Neural cell (in vitro differentiated cells): ENCODE measurements around the gene GSTP1. TPM values are rescaled to one million over a fixed set of nuclear protein-coding genes. Genes with fewer than 3 reads are reported as not detected.
"Not testable (repeated sequence)": the region's sequence is repeated elsewhere in the genome, so short reads cannot be mapped to it uniquely, and the experiment has no call there.

Experiments used
- H2AFZ ChIP-seq: fragments of 200-600, 300-800 bp; sonication (generic), shearing (Covaris generic); 2 replicates; pipeline ENCODE4 v1.6.0; 2014; ENCODE audit warnings: low read depth, mild to moderate bottlenecking, antibody characterized with exemption, low read length, moderate library complexity
- H3F3A ChIP-seq: fragments of 200-600 bp; shearing (Covaris generic); 2 replicates; pipeline ENCODE4 v1.6.1; 2016; ENCODE audit warnings: mild to moderate bottlenecking, moderate library complexity, mixed read lengths, antibody characterized with exemption, low read length; ENCODE audit not compliant: insufficient read depth, poor library complexity, severe bottlenecking
- H3K27ac ChIP-seq: fragments of 200-600, 300-800 bp; sonication (generic), shearing (Covaris generic); 2 replicates; pipeline ENCODE4 v1.5.1; 2014; ENCODE audit warnings: mild to moderate bottlenecking, low read length, moderate library complexity
- H3K27me3 ChIP-seq: fragments of 300-800, 200-600 bp; sonication (generic), shearing (Covaris generic); 2 replicates; pipeline ENCODE4 v1.6.0; 2014; ENCODE audit warnings: mild to moderate bottlenecking, low read depth, low read length, moderate library complexity; ENCODE audit not compliant: insufficient read depth
- H3K36me3 ChIP-seq: fragments of 300-800, 200-600 bp; sonication (generic), shearing (Covaris generic); 2 replicates; pipeline ENCODE4 v1.5.1; 2014; ENCODE audit warnings: mild to moderate bottlenecking, antibody characterized with exemption, low read length, moderate library complexity; ENCODE audit not compliant: insufficient read depth
- H3K4me2 ChIP-seq: fragments of 300-800, 200-600 bp; sonication (generic), shearing (Covaris generic); 2 replicates; pipeline ENCODE4 v1.6.0; 2014; ENCODE audit warnings: mild to moderate bottlenecking, low read length
- H3K4me3 ChIP-seq: fragments of 300-800, 200-600 bp; sonication (generic), shearing (Covaris generic); 2 replicates; pipeline ENCODE4 v1.5.1; 2014; ENCODE audit warnings: mild to moderate bottlenecking, low read length, moderate library complexity
- H3K79me2 ChIP-seq: fragments of 200-600 bp; shearing (Covaris generic); replicated peaks from 2 replicates; pipeline ENCODE4 v1.6.0; 2014; ENCODE audit warnings: mild to moderate bottlenecking, low read length, moderate library complexity; ENCODE audit not compliant: insufficient read depth
- H3K9ac ChIP-seq: fragments of 300-800, 200-600 bp; sonication (generic), shearing (Covaris generic); 2 replicates; pipeline ENCODE4 v1.6.1; 2016; ENCODE audit warnings: mild to moderate bottlenecking, low read length, mixed read lengths
- H3K9me2 ChIP-seq: fragments of 200-600 bp; shearing (Covaris generic); 2 replicates; pipeline ENCODE4 v1.6.1; 2016; ENCODE audit warnings: mild to moderate bottlenecking, low read length, mixed read lengths; ENCODE audit not compliant: insufficient read depth
- H3K9me3 ChIP-seq: fragments of 200-600, 300-800 bp; sonication (generic), shearing (Covaris generic); 2 replicates; pipeline ENCODE4 v1.6.1; 2016; ENCODE audit warnings: mild to moderate bottlenecking, mixed run types, low read length, moderate library complexity, mixed read lengths
- H4K20me1 ChIP-seq: fragments of 200-600 bp; shearing (Covaris generic); 2 replicates; pipeline ENCODE4 v1.6.1; 2016; ENCODE audit warnings: mild to moderate bottlenecking, mixed run types; ENCODE audit not compliant: insufficient read depth
- CTCF ChIP-seq: fragments of 450-650 bp; IDR thresholded peaks from 2 replicates; pipeline ENCODE4 v1.5.1; 2014; ENCODE audit warnings: antibody characterized with exemption, mild to moderate bottlenecking, moderate library complexity; ENCODE audit not compliant: poor library complexity, severe bottlenecking
- EP300 ChIP-seq: fragments of 450-650 bp; conservative IDR thresholded peaks from 2 replicates; pipeline ENCODE4 v1.6.1; 2014; ENCODE audit warnings: antibody characterized with exemption, mild to moderate bottlenecking, moderate library complexity; ENCODE audit not compliant: poor library complexity, severe bottlenecking
- EZH2 ChIP-seq: fragments of 200-600, 300-800 bp; shearing (Covaris generic), sonication (generic); IDR thresholded peaks from 2 replicates; pipeline ENCODE4 v1.6.1; 2014; ENCODE audit warnings: antibody characterized with exemption, low read length, borderline replicate concordance, mild to moderate bottlenecking; ENCODE audit not compliant: insufficient read depth, poor library complexity, severe bottlenecking
- MXI1 ChIP-seq: fragments of 450-650 bp; conservative IDR thresholded peaks from 2 replicates; pipeline ENCODE4 v1.6.1; 2014; ENCODE audit warnings: antibody characterized with exemption, mild to moderate bottlenecking; ENCODE audit not compliant: poor library complexity, severe bottlenecking
- POLR2AphosphoS5 ChIP-seq: IDR thresholded peaks from 2 replicates; pipeline ENCODE4 v1.6.1; 2012
- RAD21 ChIP-seq: fragments of 450-650 bp; conservative IDR thresholded peaks from 2 replicates; pipeline ENCODE4 v1.6.1; 2014; ENCODE audit warnings: antibody characterized with exemption, mild to moderate bottlenecking, moderate library complexity
- SMC3 ChIP-seq: fragments of 450-650 bp; conservative IDR thresholded peaks from 2 replicates; pipeline ENCODE4 v1.6.1; 2014; ENCODE audit warnings: antibody characterized with exemption, mild to moderate bottlenecking, moderate library complexity; ENCODE audit not compliant: poor library complexity
- TAF1 ChIP-seq: IDR thresholded peaks from 2 replicates; pipeline ENCODE4 v1.6.1; 2012; ENCODE audit warnings: low read depth
- polyA plus RNA-seq: library from polyadenylated mRNA; depleted of rRNA; stranded (reverse); fragments of >200 nt; gene quantifications from 2 replicates; pipeline ENCODE4 v1.2.3, GENCODE V29; 2014
- TF ChIP-seq, protein P1 (sequence below): IDR thresholded peaks from 2 replicates; pipeline ENCODE4 v1.6.1; 2012; ENCODE audit warnings: borderline replicate concordance

GSTP1 gene
- polyA plus RNA-seq, 1 donor from 2014 or later = 94.6 TPM

DNA sequence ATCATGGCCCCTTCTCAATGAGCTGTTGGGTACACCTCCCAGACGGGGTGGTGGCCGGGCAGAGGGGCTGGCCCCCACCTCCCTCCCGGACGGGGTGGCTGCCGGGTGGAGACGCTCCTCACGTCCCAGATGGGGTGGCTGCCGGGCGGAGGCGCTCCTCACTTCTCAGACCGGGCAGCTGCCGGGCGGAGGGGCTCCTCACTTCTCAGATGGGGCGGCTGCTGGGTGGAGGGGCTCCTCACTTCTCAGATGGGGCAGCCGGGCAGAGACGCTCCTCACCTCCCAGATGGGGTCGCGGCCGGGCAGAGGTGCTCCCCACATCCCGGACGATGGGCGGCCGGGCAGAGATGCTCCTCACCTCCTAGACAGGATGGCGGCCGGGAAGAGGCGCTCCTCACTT lies 14.4 kb downstream of the GSTP1 start:
- not testable (repeated sequence) for H3K9me3 ChIP-seq, H3K36me3 ChIP-seq, H2AFZ ChIP-seq, H3K79me2 ChIP-seq, H3F3A ChIP-seq, H3K27ac ChIP-seq, H3K9ac ChIP-seq, H4K20me1 ChIP-seq, H3K4me2 ChIP-seq, H3K27me3 ChIP-seq, H3K4me3 ChIP-seq, H3K9me2 ChIP-seq

GRCh38 chr11:67599149-67599548 lies 15.5 kb downstream of the GSTP1 start:
- H3K9ac ChIP-seq = no peak overlapping the region
- no peaks in the 10 kb centered on the region for H3K36me3 ChIP-seq
- no peaks in the 10 kb centered on the region for H4K20me1 ChIP-seq
- no peaks in the 10 kb centered on the region for H3K79me2 ChIP-seq
- no peak overlapping the region for H3K4me3 ChIP-seq
- no peaks in the 10 kb centered on the region for H3K9me2 ChIP-seq
- no peaks in the 10 kb centered on the region for H3F3A ChIP-seq
- no peak for TF ChIP-seq CTCF
- no peak for TF ChIP-seq TAF1
- TF ChIP-seq EP300 = no peak
- no peak for TF ChIP-seq SMC3
- TF ChIP-seq MXI1 = no peak
- no peak for TF ChIP-seq POLR2AphosphoS5
- TF ChIP-seq, protein P1, sequence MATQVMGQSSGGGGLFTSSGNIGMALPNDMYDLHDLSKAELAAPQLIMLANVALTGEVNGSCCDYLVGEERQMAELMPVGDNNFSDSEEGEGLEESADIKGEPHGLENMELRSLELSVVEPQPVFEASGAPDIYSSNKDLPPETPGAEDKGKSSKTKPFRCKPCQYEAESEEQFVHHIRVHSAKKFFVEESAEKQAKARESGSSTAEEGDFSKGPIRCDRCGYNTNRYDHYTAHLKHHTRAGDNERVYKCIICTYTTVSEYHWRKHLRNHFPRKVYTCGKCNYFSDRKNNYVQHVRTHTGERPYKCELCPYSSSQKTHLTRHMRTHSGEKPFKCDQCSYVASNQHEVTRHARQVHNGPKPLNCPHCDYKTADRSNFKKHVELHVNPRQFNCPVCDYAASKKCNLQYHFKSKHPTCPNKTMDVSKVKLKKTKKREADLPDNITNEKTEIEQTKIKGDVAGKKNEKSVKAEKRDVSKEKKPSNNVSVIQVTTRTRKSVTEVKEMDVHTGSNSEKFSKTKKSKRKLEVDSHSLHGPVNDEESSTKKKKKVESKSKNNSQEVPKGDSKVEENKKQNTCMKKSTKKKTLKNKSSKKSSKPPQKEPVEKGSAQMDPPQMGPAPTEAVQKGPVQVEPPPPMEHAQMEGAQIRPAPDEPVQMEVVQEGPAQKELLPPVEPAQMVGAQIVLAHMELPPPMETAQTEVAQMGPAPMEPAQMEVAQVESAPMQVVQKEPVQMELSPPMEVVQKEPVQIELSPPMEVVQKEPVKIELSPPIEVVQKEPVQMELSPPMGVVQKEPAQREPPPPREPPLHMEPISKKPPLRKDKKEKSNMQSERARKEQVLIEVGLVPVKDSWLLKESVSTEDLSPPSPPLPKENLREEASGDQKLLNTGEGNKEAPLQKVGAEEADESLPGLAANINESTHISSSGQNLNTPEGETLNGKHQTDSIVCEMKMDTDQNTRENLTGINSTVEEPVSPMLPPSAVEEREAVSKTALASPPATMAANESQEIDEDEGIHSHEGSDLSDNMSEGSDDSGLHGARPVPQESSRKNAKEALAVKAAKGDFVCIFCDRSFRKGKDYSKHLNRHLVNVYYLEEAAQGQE = no peak
- TF ChIP-seq RAD21 = no peak
- no peak for TF ChIP-seq EZH2
- H3K9me3 ChIP-seq = no peaks in the 10 kb centered on the region
- H2AFZ ChIP-seq = no peak overlapping the region
- H3K27ac ChIP-seq = no peak overlapping the region
- H3K4me2 ChIP-seq = no peak overlapping the region
- no peaks in the 10 kb centered on the region for H3K27me3 ChIP-seq

GRCh38 chr11:67600324-67601029 lies 16.9 kb downstream of the GSTP1 start:
- TF ChIP-seq EP300 = no peak
- TF ChIP-seq POLR2AphosphoS5 = no peak
- TF ChIP-seq, protein P1 = no peak
- no peak for TF ChIP-seq MXI1
- no peak for TF ChIP-seq RAD21
- no peak for TF ChIP-seq SMC3
- no peak for TF ChIP-seq CTCF
- TF ChIP-seq EZH2 = no peak
- TF ChIP-seq TAF1 = no peak
- H3K9ac ChIP-seq = no peak overlapping the region
- H3K27ac ChIP-seq = no peak overlapping the region
- H3K9me2 ChIP-seq = no peaks in the 10 kb centered on the region
- H3K79me2 ChIP-seq = no peaks in the 10 kb centered on the region
- no peaks in the 10 kb centered on the region for H3F3A ChIP-seq
- H4K20me1 ChIP-seq = no peaks in the 10 kb centered on the region
- H3K27me3 ChIP-seq = no peaks in the 10 kb centered on the region
- H3K36me3 ChIP-seq = no peaks in the 10 kb centered on the region
- H3K9me3 ChIP-seq = no peaks in the 10 kb centered on the region
- H3K4me3 ChIP-seq = no peak overlapping the region
- no peak overlapping the region for H3K4me2 ChIP-seq
- no peak overlapping the region for H2AFZ ChIP-seq
